Activated T-cell treated with anti-CD3 and anti-CD28 coated beads, Interleukin-2, amount 50 U/mL, for 72 hours (primary cell): ENCODE results near the gene MRTFB. TPM values are rescaled to one million over a fixed set of nuclear protein-coding genes. Genes with fewer than 3 reads are reported as not detected.
A peak's percentile ranks its signal among the peaks of the same experiment; 100 is the strongest.
"Not testable (repeated sequence)": the region's sequence is repeated elsewhere in the genome, so short reads cannot be mapped to it uniquely, and the experiment has no call there.

Experiments
- ATAC-seq, 2 donors: fragments of 150-1000 bp; cut with Tn5 transposase; replicated peaks in 1 of 2; 2 replicates each; pipeline ENCODE4 v1.10.0; 2021; ENCODE audit warnings: moderate library complexity in 2 of 2, mild to moderate bottlenecking in 1 of 2
- DNase-seq, 2 donors: peaks; one replicate each; pipeline ENCODE4 v3.0.0; 2021 to 2022; ENCODE audit warnings: mixed read lengths in 1 of 2
- H3K27ac Mint-ChIP-seq: one replicate; pipeline ENCODE4 v1.8.0; 2022; ENCODE audit warnings: mild to moderate bottlenecking, moderate library complexity, mixed read lengths
- H3K27me3 Mint-ChIP-seq: one replicate; pipeline ENCODE4 v1.8.0; 2022; ENCODE audit warnings: low read depth, mixed read lengths
- H3K36me3 Mint-ChIP-seq, 2 donors: one replicate each; pipeline ENCODE4 v1.8.0; 2022; ENCODE audit warnings: mixed read lengths in 2 of 2, mild to moderate bottlenecking in 1 of 2; ENCODE audit not compliant: insufficient read depth in 2 of 2
- H3K4me1 Mint-ChIP-seq: one replicate; pipeline ENCODE4 v1.8.0; 2022; ENCODE audit warnings: low read depth, mixed read lengths
- H3K4me3 Mint-ChIP-seq, 2 donors: one replicate each; pipeline ENCODE4 v1.8.0; 2022; ENCODE audit warnings: mild to moderate bottlenecking in 2 of 2, mixed read lengths in 2 of 2, moderate library complexity in 2 of 2
- H3K9me3 Mint-ChIP-seq, 2 donors: one replicate each; pipeline ENCODE4 v1.8.0; 2022; ENCODE audit warnings: mixed read lengths in 2 of 2
- total RNA-seq, 2 donors: library from RNA; stranded (reverse); gene quantifications; one replicate each; pipeline ENCODE4 v1.2.3, GENCODE V29; 2022

Gene MRTFB
- total RNA-seq, 2 donors from 2014 or later: 22.5 to 27.1 TPM

GRCh38 chr16:14179116-14179515 lies 108.0 kb downstream of the MRTFB start:
- DNase-seq (no peak), ATAC-seq (no peak)
- no peaks in the 10 kb centered on the region for H3K36me3 Mint-ChIP-seq
- no peaks in the 10 kb centered on the region for H3K27me3 Mint-ChIP-seq
- H3K4me1 Mint-ChIP-seq: peaks cover 13% of the 10 kb centered on the region
- no peaks in the 10 kb centered on the region for H3K9me3 Mint-ChIP-seq
- H3K4me3 Mint-ChIP-seq: no peak overlapping the region
- no peak overlapping the region for H3K27ac Mint-ChIP-seq

GRCh38 chr16:14180481-14180944 lies 109.4 kb downstream of the MRTFB start:
- no peak for DNase-seq
- no peak overlapping the region for H3K27ac Mint-ChIP-seq
- no peaks in the 10 kb centered on the region for H3K36me3 Mint-ChIP-seq
- no peak for ATAC-seq
- H3K4me1 Mint-ChIP-seq: peaks cover 22% of the 10 kb centered on the region
- no peaks in the 10 kb centered on the region for H3K27me3 Mint-ChIP-seq
- no peak overlapping the region for H3K4me3 Mint-ChIP-seq
- no peaks in the 10 kb centered on the region for H3K9me3 Mint-ChIP-seq

GRCh38 chr16:14181371-14182050 lies 110.4 kb downstream of the MRTFB start:
- Mint-ChIP-seq H3K9me3 (no peaks in the 10 kb centered on the region), H3K27ac (no peak overlapping the region), H3K27me3 (no peaks in the 10 kb centered on the region), H3K4me1 (peaks cover 32% of the 10 kb centered on the region), H3K4me3 (no peak overlapping the region), H3K36me3 (no peaks in the 10 kb centered on the region)
- ATAC-seq (no peak), DNase-seq (no peak)

GRCh38 chr16:14182999-14183398 lies 111.9 kb downstream of the MRTFB start:
- Mint-ChIP-seq H3K4me3 (no peak overlapping the region), H3K27me3 (no peaks in the 10 kb centered on the region), H3K9me3 (no peaks in the 10 kb centered on the region), H3K4me1 (peaks cover 47% of the 10 kb centered on the region), H3K36me3 (no peaks in the 10 kb centered on the region), H3K27ac (no peak overlapping the region)
- no peak for ATAC-seq
- no peak for DNase-seq

- H3K4me3 Mint-ChIP-seq, ATAC-seq, H3K36me3 Mint-ChIP-seq: not testable (repeated sequence)
Measured at GRCh38 chr16:14183962-14184361, 112.8 kb downstream of the MRTFB start.

GRCh38 chr16:14186007-14186794 lies 115.1 kb downstream of the MRTFB start:
- Mint-ChIP-seq H3K27ac (peak overlapping the region; percentile 54), H3K4me1 (peaks cover 36% of the 10 kb centered on the region), H3K36me3 (no peaks in the 10 kb centered on the region), H3K9me3 (no peaks in the 10 kb centered on the region), H3K4me3 (peak overlapping the region; percentile 65 to 74), H3K27me3 (no peaks in the 10 kb centered on the region)
- DNase-seq: peak; percentile 25 to 52
- peak; percentile 99 for ATAC-seq

More at GRCh38 chr16:14183962-14184361, 112.8 kb downstream of the MRTFB start:
- not testable (repeated sequence) for H3K27me3 Mint-ChIP-seq, H3K9me3 Mint-ChIP-seq, H3K27ac Mint-ChIP-seq, DNase-seq
- peaks cover 47% of the 10 kb centered on the region for H3K4me1 Mint-ChIP-seq

GRCh38 chr16:14186795-14187221 lies 115.7 kb downstream of the MRTFB start:
- ATAC-seq: no peak
- peak overlapping the region; percentile 65 to 74 for H3K4me3 Mint-ChIP-seq
- H3K4me1 Mint-ChIP-seq: peaks cover 38% of the 10 kb centered on the region
- H3K36me3 Mint-ChIP-seq: no peaks in the 10 kb centered on the region
- DNase-seq: no peak
- peak overlapping the region; percentile 80 for H3K27ac Mint-ChIP-seq
- H3K27me3 Mint-ChIP-seq: no peaks in the 10 kb centered on the region
- no peaks in the 10 kb centered on the region for H3K9me3 Mint-ChIP-seq

- Mint-ChIP-seq H3K27ac (no peak overlapping the region), H3K4me3 (peak overlapping the region; percentile 36 to 65), H3K4me1 (peaks cover 41% of the 10 kb centered on the region), H3K27me3 (no peaks in the 10 kb centered on the region), H3K36me3 (no peaks in the 10 kb centered on the region), H3K9me3 (no peaks in the 10 kb centered on the region)
- ATAC-seq (no peak), DNase-seq (no peak)
Measured at GRCh38 chr16:14187517-14188338, 116.6 kb downstream of the MRTFB start.

- Mint-ChIP-seq H3K4me1 (peaks cover 45% of the 10 kb centered on the region), H3K4me3 (peak overlapping the region; percentile 85 to 90), H3K27ac (peak overlapping the region; percentile 94), H3K27me3 (no peaks in the 10 kb centered on the region), H3K36me3 (no peaks in the 10 kb centered on the region), H3K9me3 (no peaks in the 10 kb centered on the region)
- DNase-seq: peak; percentile 55 to 70
- peak; percentile 97 to 99 for ATAC-seq
Measured at GRCh38 chr16:14193316-14193871, 122.3 kb downstream of the MRTFB start.

- ATAC-seq (no peak), DNase-seq (no peak)
- H3K27me3 Mint-ChIP-seq: no peaks in the 10 kb centered on the region
- peaks cover 0 to 2% of the 10 kb centered on the region in 2 donors for H3K9me3 Mint-ChIP-seq
- no peak overlapping the region for H3K4me3 Mint-ChIP-seq
- H3K36me3 Mint-ChIP-seq: peaks cover 0 to 3% of the 10 kb centered on the region in 2 donors
- H3K4me1 Mint-ChIP-seq: peaks cover 55% of the 10 kb centered on the region
- H3K27ac Mint-ChIP-seq: no peak overlapping the region
Measured at GRCh38 chr16:14194721-14195120, 123.6 kb downstream of the MRTFB start.

GRCh38 chr16:14196011-14196410 lies 124.9 kb downstream of the MRTFB start:
- Mint-ChIP-seq H3K27me3 (no peaks in the 10 kb centered on the region), H3K9me3 (peaks cover 0 to 2% of the 10 kb centered on the region in 2 donors), H3K4me3 (no peak overlapping the region), H3K27ac (no peak overlapping the region), H3K4me1 (peaks cover 55% of the 10 kb centered on the region), H3K36me3 (peaks cover 0 to 3% of the 10 kb centered on the region in 2 donors)
- DNase-seq: no peak
- no peak for ATAC-seq

GRCh38 chr16:14196539-14196938 lies 125.4 kb downstream of the MRTFB start:
- peaks cover 0 to 3% of the 10 kb centered on the region in 2 donors for H3K36me3 Mint-ChIP-seq
- peaks cover 0 to 2% of the 10 kb centered on the region in 2 donors for H3K9me3 Mint-ChIP-seq
- ATAC-seq (no peak), DNase-seq (no peak)
- H3K4me3 Mint-ChIP-seq: no peak overlapping the region
- H3K4me1 Mint-ChIP-seq: peaks cover 52% of the 10 kb centered on the region
- H3K27me3 Mint-ChIP-seq: no peaks in the 10 kb centered on the region
- H3K27ac Mint-ChIP-seq: no peak overlapping the region
